ENCODE measurements around the gene SCN4A. TPM values are rescaled to one million over a fixed set of nuclear protein-coding genes. Genes with fewer than 3 reads are reported as not detected.
A peak's percentile ranks its signal among the peaks of the same experiment; 100 is the strongest.

Gene SCN4A
- total RNA-seq, 1 donor from 2014 or later: 0.78 TPM

- no peak overlapping the region for H3K4me3 Mint-ChIP-seq
- peaks cover 4% of the 10 kb centered on the region for H3K27me3 Mint-ChIP-seq
- H3K27ac Mint-ChIP-seq: no peak overlapping the region
- H3K36me3 Mint-ChIP-seq (ENCODE audit: low read depth): no peaks in the 10 kb centered on the region
- ChIA-PET CTCF (interaction anchor here (1.8 kb wide), 1 partner anchor 30 kb away, joined by 7 read pairs; no protein-coding TSS in a partner anchor), POLR2A (no interaction called here)
- no peak for ATAC-seq (ENCODE audit: low read depth)
- DNase-seq: no peak
- no peak for TF ChIP-seq CTCF (IDR thresholded peaks at IDR 0.05)
- intact Hi-C loops (cut with micrococcal nuclease): no loop called here
- peaks cover 39% of the 10 kb centered on the region for H3K4me1 Mint-ChIP-seq
- no peaks in the 10 kb centered on the region for H3K9me3 Mint-ChIP-seq
These were observed 22.9 kb upstream of the SCN4A start for GRCh38 chr17:63995626-63996025.

GRCh38 chr17:63993368-63993985 is 20.8 kb upstream of the SCN4A start:
- ChIA-PET POLR2A (interaction anchor here (0.9 kb wide), 1 partner anchor 27 kb away, joined by 4 read pairs; the partner anchor contains the start of gene ICAM2), CTCF (interaction anchor here (0.8 to 2.2 kb wide), 6 partner anchors 13 to 74 kb away, joined by 3 to 17 read pairs (median 5); partner anchors contain the start of gene GH1)
- DNase-seq (peak; percentile 13), ATAC-seq (ENCODE audit: low read depth) (no peak)
- H3K27ac Mint-ChIP-seq: no peak overlapping the region
- no peaks in the 10 kb centered on the region for H3K9me3 Mint-ChIP-seq
- no peak overlapping the region for H3K4me3 Mint-ChIP-seq
- H3K36me3 Mint-ChIP-seq (ENCODE audit: low read depth): no peaks in the 10 kb centered on the region
- H3K27me3 Mint-ChIP-seq: no peaks in the 10 kb centered on the region
- intact Hi-C loops (cut with micrococcal nuclease): no loop called here
- H3K4me1 Mint-ChIP-seq: peaks cover 37% of the 10 kb centered on the region
- no peak for TF ChIP-seq CTCF (IDR thresholded peaks at IDR 0.05)

GRCh38 chr17:63991611-63992010 is 18.9 kb upstream of the SCN4A start:
- Mint-ChIP-seq H3K36me3 (ENCODE audit: low read depth) (no peaks in the 10 kb centered on the region), H3K9me3 (no peaks in the 10 kb centered on the region), H3K4me3 (no peak overlapping the region), H3K27ac (no peak overlapping the region), H3K4me1 (peaks cover 26% of the 10 kb centered on the region), H3K27me3 (no peaks in the 10 kb centered on the region)
- DNase-seq (no peak), ATAC-seq (ENCODE audit: low read depth) (no peak)
- intact Hi-C loops (cut with micrococcal nuclease): loop anchor here (2.0 kb wide), 1 partner anchor 25 kb away; no protein-coding TSS in a partner anchor
- no peak for TF ChIP-seq CTCF (IDR thresholded peaks at IDR 0.05)
- CTCF ChIA-PET: interaction anchor here (1.0 to 2.4 kb wide), 2 partner anchors 34 to 79 kb away, joined by 6 to 21 read pairs; partner anchors contain the start of gene CSHL1
- POLR2A ChIA-PET: interaction anchor here (1.2 kb wide), 1 partner anchor 29 kb away, joined by 4 read pairs; the partner anchor contains the start of gene ICAM2

- H3K4me1 Mint-ChIP-seq: peaks cover 40% of the 10 kb centered on the region
- no peak for DNase-seq
- peak overlapping the region; percentile 33 for H3K4me3 Mint-ChIP-seq
- H3K27ac Mint-ChIP-seq: no peak overlapping the region
- no peaks in the 10 kb centered on the region for H3K9me3 Mint-ChIP-seq
- H3K27me3 Mint-ChIP-seq: no peaks in the 10 kb centered on the region
- H3K36me3 Mint-ChIP-seq (ENCODE audit: low read depth): no peaks in the 10 kb centered on the region
- intact Hi-C loops (cut with micrococcal nuclease): loop anchor here (1.0 to 2.0 kb wide), 6 partner anchors 27 to 78 kb away; partner anchors contain the start of gene CSHL1
- ChIA-PET POLR2A (interaction anchor here (0.8 to 1.4 kb wide), 5 partner anchors 31 to 71 kb away, joined by 3 to 23 read pairs (median 4); partner anchors contain the start of genes GH1 and ICAM2), CTCF (interaction anchor here (0.8 to 2.4 kb wide), 21 partner anchors 12 to 158 kb away, joined by 3 to 46 read pairs (median 5); partner anchors contain the start of genes CSHL1 and GH1)
- ATAC-seq (ENCODE audit: low read depth): no peak
- no peak for TF ChIP-seq CTCF (IDR thresholded peaks at IDR 0.05)
These were observed 17.1 kb upstream of the SCN4A start for GRCh38 chr17:63989622-63990345.
